ENCODE results near the gene TANGO6. TPM values are rescaled to one million over a fixed set of nuclear protein-coding genes. Genes with fewer than 3 reads are reported as not detected.
A peak's percentile ranks its signal among the peaks of the same experiment; 100 is the strongest.
"Not testable (repeated sequence)": the region's sequence is repeated elsewhere in the genome, so short reads cannot be mapped to it uniquely, and the experiment has no call there.

Gene TANGO6
- total and polyA plus RNA-seq, 12 donors = 1.9 to 17.9 (median 10.9) TPM

GRCh38 chr16:69055980-69056379 is 212.6 kb downstream of the TANGO6 start:
- intact Hi-C loops (cut with DNase I) = no loop called here
- no peak overlapping the region for H3K4me3 ChIP-seq
- H3K36me3 ChIP-seq (replicated peaks in 1 of 2) = no peaks in the 10 kb centered on the region
- WGBS, 4 donors = 93 to 100% (median 97%) methylated on average over 1 of the region's 1 CpG
- no peaks in the 10 kb centered on the region for H3K9me3 ChIP-seq (replicated peaks in 1 of 3)
- H3K27ac ChIP-seq = no peak overlapping the region
- H3K27me3 ChIP-seq = no peaks in the 10 kb centered on the region
- no peaks in the 10 kb centered on the region for H3K4me1 ChIP-seq (replicated peaks in 1 of 2)
- DNase-seq = no peak
- TF ChIP-seq CTCF (IDR thresholded peaks at IDR 0.05) (no peak), POLR2A (IDR thresholded peaks at IDR 0.05) (no peak)

- no peaks in the 10 kb centered on the region for H3K9me3 ChIP-seq (replicated peaks in 1 of 3)
- intact Hi-C loops (cut with DNase I) = no loop called here
- WGBS, 4 donors = 85 to 92% (median 88%) methylated on average over 3 of the region's 3 CpGs
- H3K27me3 ChIP-seq = no peaks in the 10 kb centered on the region
- no peak overlapping the region for H3K27ac ChIP-seq
- DNase-seq = no peak
- TF ChIP-seq POLR2A (IDR thresholded peaks at IDR 0.05) = no peak
- TF ChIP-seq CTCF (IDR thresholded peaks at IDR 0.05) = no peak
- H3K4me3 ChIP-seq = no peak overlapping the region
- H3K36me3 ChIP-seq (replicated peaks in 1 of 2) = no peaks in the 10 kb centered on the region
- H3K4me1 ChIP-seq (replicated peaks in 1 of 2) = no peaks in the 10 kb centered on the region
These were observed 213.1 kb downstream of the TANGO6 start for GRCh38 chr16:69056421-69056820.

- Histone ChIP-seq H3K27me3 (no peaks in the 10 kb centered on the region), H3K27ac (peak overlapping the region in 1 of 5 donors; percentile 57), H3K36me3 (replicated peaks in 1 of 2) (no peaks in the 10 kb centered on the region), H3K9me3 (replicated peaks in 1 of 3) (no peaks in the 10 kb centered on the region), H3K4me3 (no peak overlapping the region), H3K4me1 (replicated peaks in 1 of 2) (no peaks in the 10 kb centered on the region)
- intact Hi-C loops (cut with DNase I) = no loop called here
- peak; percentile 53 to 81 (median 74) for DNase-seq
- TF ChIP-seq CTCF (IDR thresholded peaks at IDR 0.05) (no peak), POLR2A (IDR thresholded peaks at IDR 0.05) (no peak)
- WGBS, 4 donors = 54 to 65% (median 59%) methylated on average over 11 of the region's 11 CpGs
These were observed 214.4 kb downstream of the TANGO6 start for GRCh38 chr16:69057400-69058378.

DNA sequence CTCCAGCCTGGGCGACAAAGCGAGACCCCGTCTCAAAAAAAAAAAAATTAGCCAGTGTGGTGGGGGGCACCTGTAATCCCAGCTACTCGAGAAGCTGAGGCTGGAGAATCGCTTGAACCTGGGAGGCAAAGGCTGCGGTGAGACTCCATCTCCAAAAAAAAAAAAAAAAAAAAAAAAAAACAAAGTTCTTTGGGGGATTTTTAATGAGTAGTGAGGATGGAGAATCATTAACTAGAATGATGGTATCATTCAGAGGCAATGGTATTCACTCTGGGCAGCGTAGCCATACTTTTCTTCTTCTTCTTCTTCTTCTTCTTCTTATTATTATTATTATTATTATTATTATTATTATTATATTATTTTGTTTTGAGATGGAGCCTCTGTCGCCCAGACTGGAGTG is 220.2 kb downstream of the TANGO6 start:
- intact Hi-C loops (cut with DNase I); H3K36me3 ChIP-seq (replicated peaks in 1 of 2); DNase-seq; H3K9me3 ChIP-seq (replicated peaks in 1 of 3); H3K4me3 ChIP-seq; H3K27me3 ChIP-seq; H3K27ac ChIP-seq; H3K4me1 ChIP-seq (replicated peaks in 1 of 2): not testable (repeated sequence)
- WGBS, 4 donors = 95 to 99% (median 97%) methylated on average over 8 of the region's 8 CpGs

Data from adrenal gland (tissue), 12 donors.